ENCODE results near the gene ENC1.

- no peak for TF ChIP-seq POLR2A (IDR thresholded peaks at IDR 0.05)
- no peak for TF ChIP-seq CTCF (IDR thresholded peaks at IDR 0.05)
Measured at GRCh38 chr5:74669821-74670220, 29.3 kb upstream of the ENC1 start.
